Astrocyte (in vitro differentiated cells and primary cell): ENCODE measurements around the gene IQGAP1.

Experiments used
- EZH2 ChIP-seq: IDR thresholded peaks from 2 replicates; pipeline ENCODE4 v1.6.1; 2012; ENCODE audit warnings: mild to moderate bottlenecking, low read length, inconsistent platforms; ENCODE audit not compliant: insufficient read depth
- TF ChIP-seq, protein P1 (sequence below): IDR thresholded peaks from 2 replicates; pipeline ENCODE4 v1.5.1; 2011; ENCODE audit warnings: low read depth, mild to moderate bottlenecking, inconsistent platforms, low read length, moderate library complexity; ENCODE audit not compliant: insufficient read depth

DNA sequence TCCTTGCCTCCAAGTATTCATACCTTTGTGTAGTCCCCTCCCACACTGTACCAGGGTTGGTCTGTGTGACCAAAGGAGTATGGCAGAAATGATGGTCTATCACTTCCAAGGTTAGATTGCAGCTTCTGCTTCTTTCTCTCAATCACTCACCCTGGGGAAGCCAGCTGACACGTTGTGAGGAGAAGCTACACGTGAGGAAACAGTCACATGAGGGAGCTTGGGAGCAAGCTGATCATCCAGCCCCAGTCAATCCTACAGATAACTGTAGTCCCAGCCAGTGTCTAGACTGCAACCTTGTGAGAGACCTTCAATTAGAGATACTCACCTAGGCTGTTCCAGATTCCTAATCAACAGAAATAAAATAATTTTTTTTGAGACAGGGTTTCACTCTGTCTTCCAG is 42.2 kb upstream of the IQGAP1 start:
- TF ChIP-seq, protein P1, sequence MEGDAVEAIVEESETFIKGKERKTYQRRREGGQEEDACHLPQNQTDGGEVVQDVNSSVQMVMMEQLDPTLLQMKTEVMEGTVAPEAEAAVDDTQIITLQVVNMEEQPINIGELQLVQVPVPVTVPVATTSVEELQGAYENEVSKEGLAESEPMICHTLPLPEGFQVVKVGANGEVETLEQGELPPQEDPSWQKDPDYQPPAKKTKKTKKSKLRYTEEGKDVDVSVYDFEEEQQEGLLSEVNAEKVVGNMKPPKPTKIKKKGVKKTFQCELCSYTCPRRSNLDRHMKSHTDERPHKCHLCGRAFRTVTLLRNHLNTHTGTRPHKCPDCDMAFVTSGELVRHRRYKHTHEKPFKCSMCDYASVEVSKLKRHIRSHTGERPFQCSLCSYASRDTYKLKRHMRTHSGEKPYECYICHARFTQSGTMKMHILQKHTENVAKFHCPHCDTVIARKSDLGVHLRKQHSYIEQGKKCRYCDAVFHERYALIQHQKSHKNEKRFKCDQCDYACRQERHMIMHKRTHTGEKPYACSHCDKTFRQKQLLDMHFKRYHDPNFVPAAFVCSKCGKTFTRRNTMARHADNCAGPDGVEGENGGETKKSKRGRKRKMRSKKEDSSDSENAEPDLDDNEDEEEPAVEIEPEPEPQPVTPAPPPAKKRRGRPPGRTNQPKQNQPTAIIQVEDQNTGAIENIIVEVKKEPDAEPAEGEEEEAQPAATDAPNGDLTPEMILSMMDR: no peak
- TF ChIP-seq EZH2: no peak
